Measurements from ENCODE around the gene ZBTB42. TPM values are rescaled to one million over a fixed set of nuclear protein-coding genes. Genes with fewer than 3 reads are reported as not detected.

Gene ZBTB42
- total RNA-seq, 4 donors from 2014 or later = 5.9 to 24.3 (median 11.7) TPM

GRCh38 chr14:104845033-104845666 lies 44.2 kb downstream of the ZBTB42 start:
- H3K4me1 ChIP-seq = peaks cover 0 to 17% (median 16%) of the 10 kb centered on the region in 4 donors
- 88% methylated on average over 4 of the region's 4 CpGs; no CpG with 5 or more reads in 1 of the 2 donors for WGBS, 2 donors (ENCODE audit: low coverage in 1 of 2)
- in situ Hi-C loops (cut with MboI; ENCODE audit: low pct_ligation_motif_present in 1 of 4, low pct_unique_long_range_greater_than_20kb in 1 of 4, low sequenced_read_pairs in 3 of 4) = no loop called here
- H3K4me3 ChIP-seq = no peak overlapping the region
- TF ChIP-seq POLR2AphosphoS5 (IDR thresholded peaks at IDR 0.05) = no peak
- intact Hi-C loops (cut with DNase I; ENCODE audit: low total_unique reads) = no loop called here
- H3K27ac ChIP-seq = no peak overlapping the region
- H3K36me3 ChIP-seq = no peaks in the 10 kb centered on the region
- no peaks in the 10 kb centered on the region for H3K9me3 ChIP-seq
- no peak for DNase-seq
- H3K27me3 ChIP-seq = peaks cover 87% of the 10 kb centered on the region

GRCh38 chr14:104845834-104846441 lies 45.0 kb downstream of the ZBTB42 start:
- Histone ChIP-seq H3K27me3 (peaks cover 91% of the 10 kb centered on the region), H3K36me3 (no peaks in the 10 kb centered on the region), H3K27ac (no peak overlapping the region), H3K9me3 (no peaks in the 10 kb centered on the region), H3K4me3 (no peak overlapping the region), H3K4me1 (peaks cover 0 to 17% (median 16%) of the 10 kb centered on the region in 4 donors)
- WGBS, 2 donors (ENCODE audit: low coverage in 1 of 2) = 89% methylated on average over 3 of the region's 3 CpGs; no CpG with 5 or more reads in 1 of the 2 donors
- no peak for TF ChIP-seq POLR2A (IDR thresholded peaks at IDR 0.05)
- TF ChIP-seq EP300 (IDR thresholded peaks at IDR 0.05; ENCODE audit: low read depth) = no peak
- no peak for TF ChIP-seq CTCF (IDR thresholded peaks at IDR 0.05)
- no peak for TF ChIP-seq POLR2AphosphoS5 (IDR thresholded peaks at IDR 0.05)
- no peak for DNase-seq
- intact Hi-C loops (cut with DNase I; ENCODE audit: low total_unique reads) (no loop called here), in situ Hi-C loops (cut with MboI; ENCODE audit: low pct_ligation_motif_present in 1 of 4, low pct_unique_long_range_greater_than_20kb in 1 of 4, low sequenced_read_pairs in 3 of 4) (no loop called here)

- in situ Hi-C loops (cut with MboI; ENCODE audit: low pct_ligation_motif_present in 1 of 4, low pct_unique_long_range_greater_than_20kb in 1 of 4, low sequenced_read_pairs in 3 of 4) (no loop called here), intact Hi-C loops (cut with DNase I; ENCODE audit: low total_unique reads) (no loop called here)
- TF ChIP-seq POLR2AphosphoS5 (IDR thresholded peaks at IDR 0.05) (no peak), CTCF (IDR thresholded peaks at IDR 0.05) (no peak), POLR2A (IDR thresholded peaks at IDR 0.05) (no peak), EP300 (IDR thresholded peaks at IDR 0.05; ENCODE audit: low read depth) (no peak)
- Histone ChIP-seq H3K4me3 (no peak overlapping the region), H3K27ac (no peak overlapping the region), H3K9me3 (no peaks in the 10 kb centered on the region), H3K27me3 (peaks cover 61% of the 10 kb centered on the region), H3K4me1 (no peaks in the 10 kb centered on the region), H3K36me3 (no peaks in the 10 kb centered on the region)
- DNase-seq = no peak
- whole genome bisulfite sequencing, 2 donors (ENCODE audit: low coverage in 1 of 2) = 45 to 60% methylated on average over 1 to 8 of the region's 8 CpGs
These were observed 51.4 kb downstream of the ZBTB42 start for GRCh38 chr14:104852280-104852663.

Other genes with a start within 250 kb of the ZBTB42 start
- gene C14orf180, start 221.3 kb upstream of the ZBTB42 start, total RNA-seq = 1 to 10 TPM in 2 of 4 donors, under 1 TPM in 1, not detected in 1; 0.32 to 2.3 (median 1.1) TPM
- gene TMEM179, start 196.3 kb upstream of the ZBTB42 start, total RNA-seq = 10 to 100 TPM in 1 of 4 donors, 1 to 10 TPM in 2, not detected in 1; 1.1 to 10.5 (median 1.4) TPM
- gene INF2, start 111.5 kb upstream of the ZBTB42 start, total RNA-seq = 100 to 1,000 TPM; 187 to 510 (median 205) TPM
- 10 to 100 TPM in 1 of 4 donors, 1 to 10 TPM in 2, not detected in 1; 4.4 to 11.3 (median 7.1) TPM for gene ADSS1, start 76.9 kb upstream of the ZBTB42 start, total RNA-seq
- 100 to 1,000 TPM; 189 to 397 (median 203) TPM for gene SIVA1, start 48.0 kb upstream of the ZBTB42 start, total RNA-seq
- gene AKT1, start 5.4 kb upstream of the ZBTB42 start, total RNA-seq = 100 to 1,000 TPM in 3 of 4 donors, 10 to 100 TPM in 1; 85.4 to 310 (median 136) TPM
- 100 to 1,000 TPM in 2 of 4 donors, 10 to 100 TPM in 2; 56.0 to 195 (median 109) TPM for gene CEP170B, start 64.2 kb downstream of the ZBTB42 start, total RNA-seq
- gene PLD4, start 123.8 kb downstream of the ZBTB42 start, total RNA-seq = 1 to 10 TPM in 2 of 4 donors, not detected in 2; 1.1 TPM
- gene AHNAK2, start 177.3 kb downstream of the ZBTB42 start, total RNA-seq = 10 to 100 TPM; 19.4 to 75.2 (median 28.5) TPM
- gene CLBA1, start 184.7 kb downstream of the ZBTB42 start, total RNA-seq = 1 to 10 TPM in 3 of 4 donors, under 1 TPM in 1; 0.40 to 6.7 (median 5.3) TPM
- gene CDCA4, start 220.0 kb downstream of the ZBTB42 start, total RNA-seq = 1 to 10 TPM in 3 of 4 donors, under 1 TPM in 1; 0.80 to 7.5 (median 4.5) TPM

Data from transverse colon (tissue), 4 donors.